GM12872 (cell line): ENCODE measurements around the gene DSCAML1.

Experiments used
- TF ChIP-seq, protein P1 (sequence below): IDR thresholded peaks from 3 replicates; pipeline ENCODE4 v1.5.1; 2011; ENCODE audit warnings: low read depth, mild to moderate bottlenecking, low read length, moderate library complexity; ENCODE audit not compliant: insufficient read depth

The DSCAML1 gene

DNA sequence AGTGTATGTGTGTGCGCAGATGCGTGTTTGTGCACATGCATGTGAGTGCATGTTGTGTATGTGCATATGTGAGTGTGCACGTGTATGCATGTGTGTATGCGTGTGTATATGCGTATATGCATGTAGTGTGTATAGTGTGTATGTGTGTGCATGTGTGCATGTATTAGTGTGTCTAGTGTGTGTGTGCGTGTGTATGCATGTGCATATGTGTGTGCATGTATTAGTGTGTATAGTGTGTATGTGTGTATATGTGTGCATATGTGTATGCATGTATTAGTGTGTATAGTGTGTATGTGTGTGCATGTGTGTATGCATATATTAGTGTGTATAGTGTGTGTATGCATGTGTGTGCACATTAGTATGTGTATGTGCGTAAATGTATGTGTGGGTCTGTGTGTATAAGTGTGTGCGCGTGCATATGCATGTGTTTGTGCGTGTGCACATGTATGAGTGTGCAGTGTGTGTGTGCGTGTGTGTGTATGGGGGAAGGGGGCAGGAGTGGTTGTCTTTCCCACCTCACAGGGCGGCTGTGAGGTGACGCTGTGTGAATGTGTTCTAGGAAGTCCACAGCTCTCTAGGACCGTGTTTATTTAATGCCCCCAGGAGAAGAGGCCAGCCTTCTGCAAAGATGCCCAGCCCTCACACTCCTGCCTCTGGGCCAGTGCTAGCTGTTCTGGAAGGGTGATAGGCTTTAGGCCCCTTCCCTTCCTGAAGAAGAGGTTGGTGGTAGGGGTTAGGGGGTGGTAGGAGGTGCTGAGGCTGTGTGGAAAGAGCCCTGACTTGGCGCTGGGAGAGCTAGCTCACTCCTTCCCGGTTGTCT is 354.8 kb downstream of the DSCAML1 start:
- TF ChIP-seq, protein P1, sequence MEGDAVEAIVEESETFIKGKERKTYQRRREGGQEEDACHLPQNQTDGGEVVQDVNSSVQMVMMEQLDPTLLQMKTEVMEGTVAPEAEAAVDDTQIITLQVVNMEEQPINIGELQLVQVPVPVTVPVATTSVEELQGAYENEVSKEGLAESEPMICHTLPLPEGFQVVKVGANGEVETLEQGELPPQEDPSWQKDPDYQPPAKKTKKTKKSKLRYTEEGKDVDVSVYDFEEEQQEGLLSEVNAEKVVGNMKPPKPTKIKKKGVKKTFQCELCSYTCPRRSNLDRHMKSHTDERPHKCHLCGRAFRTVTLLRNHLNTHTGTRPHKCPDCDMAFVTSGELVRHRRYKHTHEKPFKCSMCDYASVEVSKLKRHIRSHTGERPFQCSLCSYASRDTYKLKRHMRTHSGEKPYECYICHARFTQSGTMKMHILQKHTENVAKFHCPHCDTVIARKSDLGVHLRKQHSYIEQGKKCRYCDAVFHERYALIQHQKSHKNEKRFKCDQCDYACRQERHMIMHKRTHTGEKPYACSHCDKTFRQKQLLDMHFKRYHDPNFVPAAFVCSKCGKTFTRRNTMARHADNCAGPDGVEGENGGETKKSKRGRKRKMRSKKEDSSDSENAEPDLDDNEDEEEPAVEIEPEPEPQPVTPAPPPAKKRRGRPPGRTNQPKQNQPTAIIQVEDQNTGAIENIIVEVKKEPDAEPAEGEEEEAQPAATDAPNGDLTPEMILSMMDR: no peak

DNA sequence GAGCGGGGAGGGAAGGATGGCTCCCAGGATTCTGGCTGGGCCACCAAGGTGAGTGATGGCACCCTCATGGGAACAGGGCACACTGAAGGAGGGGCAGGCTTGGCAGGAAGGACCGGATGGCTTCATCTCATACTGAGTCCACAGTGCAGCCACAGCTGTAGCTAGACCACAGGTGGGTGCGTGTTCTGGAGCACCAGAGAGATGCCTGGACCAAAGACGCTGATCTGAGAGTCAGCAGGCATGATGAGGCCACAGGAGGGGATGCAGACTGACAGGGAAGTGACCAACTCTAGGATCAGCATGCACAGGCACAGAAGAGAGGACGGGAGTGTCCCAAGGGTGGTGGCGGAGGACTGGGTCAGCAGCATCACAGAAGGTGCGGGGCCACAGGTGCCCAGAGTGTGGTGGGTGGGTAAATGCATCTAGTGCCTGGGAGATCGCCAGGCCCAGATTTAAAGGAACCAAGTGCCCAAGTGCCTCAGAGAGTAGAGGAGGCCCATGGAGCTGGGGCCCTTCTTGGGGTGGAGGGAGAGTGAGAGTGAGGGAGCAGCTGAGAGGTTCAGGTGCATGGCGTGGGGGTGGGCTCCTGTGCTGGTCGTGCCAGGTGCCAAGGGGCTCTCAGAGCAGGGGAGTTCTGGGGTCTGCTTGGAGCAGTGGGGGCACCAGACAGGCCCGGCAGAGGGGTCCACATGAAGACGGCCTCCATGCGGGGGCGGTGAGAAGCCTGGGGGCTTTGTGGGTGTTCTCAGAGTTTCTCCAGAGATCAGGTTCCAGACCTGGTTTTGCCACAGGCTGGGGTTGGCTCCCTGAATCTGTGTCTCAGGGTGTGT is 355.7 kb downstream of the DSCAML1 start:
- TF ChIP-seq, protein P1: no peak

DNA sequence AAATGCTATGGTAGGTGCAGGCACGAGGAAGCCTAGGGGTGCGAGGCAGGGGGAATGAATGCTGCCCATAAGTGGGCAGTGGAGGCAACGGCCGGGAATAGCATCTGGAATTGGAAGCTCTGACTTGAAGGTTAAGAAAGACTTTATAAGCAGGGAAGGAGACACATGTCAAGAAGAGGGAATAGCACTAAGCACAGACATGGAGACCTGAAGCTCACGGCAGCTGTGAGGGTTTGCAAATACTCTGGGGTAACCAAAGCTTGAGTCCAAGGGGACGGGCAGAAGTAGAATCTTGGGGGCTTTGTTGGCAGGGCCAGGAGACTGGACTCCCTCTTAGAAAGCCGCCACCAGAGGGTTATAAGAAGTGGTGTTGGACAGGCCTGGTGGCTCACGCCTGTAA is 356.8 kb downstream of the DSCAML1 start:
- TF ChIP-seq, protein P1: no peak

DNA sequence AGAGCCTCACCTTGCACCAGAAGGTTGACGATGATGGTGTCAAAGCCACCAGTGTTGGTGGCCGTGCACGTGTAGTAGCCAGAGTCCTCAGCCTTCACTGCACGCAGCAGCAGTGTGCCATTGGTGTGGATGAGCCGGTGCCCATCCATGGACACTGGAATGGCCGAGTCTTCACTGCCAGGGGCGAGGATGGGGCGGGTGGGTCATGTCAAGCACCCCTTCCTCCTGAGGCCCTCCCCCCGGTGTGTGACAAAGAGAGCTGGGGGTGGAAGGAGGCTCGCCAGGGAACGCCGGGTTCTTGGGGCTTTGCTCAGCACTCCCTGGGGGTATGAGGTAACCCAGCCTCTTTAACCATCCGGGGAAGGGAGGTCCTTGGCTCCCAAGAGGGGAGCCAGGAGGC is 357.8 kb downstream of the DSCAML1 start:
- TF ChIP-seq, protein P1: no peak

DNA sequence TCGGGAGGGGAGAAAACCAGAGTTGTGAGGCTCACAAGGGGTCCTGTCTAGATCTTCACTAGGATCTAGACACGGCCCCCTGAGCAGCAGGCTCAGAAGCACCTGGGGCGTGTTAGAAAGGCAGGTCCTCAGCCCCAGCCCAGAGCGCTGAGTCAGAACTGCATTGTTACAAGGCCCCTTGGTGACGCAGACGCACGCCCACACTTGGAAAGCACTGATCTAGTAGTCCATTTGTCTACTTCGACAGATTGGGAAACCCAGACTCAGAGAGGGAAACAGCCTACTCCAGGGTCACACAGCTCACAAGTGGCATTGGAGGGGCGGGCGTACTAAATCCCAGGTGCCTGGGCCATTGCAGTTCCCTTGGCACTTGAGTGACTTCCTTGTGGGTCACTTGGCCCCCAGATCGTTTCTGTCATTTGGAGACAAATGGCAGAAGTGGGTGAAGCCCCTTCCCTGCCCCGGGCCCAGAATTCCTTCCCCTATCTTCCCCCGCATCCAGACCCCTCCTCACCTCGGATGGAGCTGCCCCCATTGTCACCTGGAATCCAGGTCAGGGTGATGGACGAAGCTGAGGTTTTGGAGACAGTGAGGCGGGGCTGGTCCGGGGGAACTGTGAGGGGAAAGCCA is 358.5 kb downstream of the DSCAML1 start:
- TF ChIP-seq, protein P1: no peak

DNA sequence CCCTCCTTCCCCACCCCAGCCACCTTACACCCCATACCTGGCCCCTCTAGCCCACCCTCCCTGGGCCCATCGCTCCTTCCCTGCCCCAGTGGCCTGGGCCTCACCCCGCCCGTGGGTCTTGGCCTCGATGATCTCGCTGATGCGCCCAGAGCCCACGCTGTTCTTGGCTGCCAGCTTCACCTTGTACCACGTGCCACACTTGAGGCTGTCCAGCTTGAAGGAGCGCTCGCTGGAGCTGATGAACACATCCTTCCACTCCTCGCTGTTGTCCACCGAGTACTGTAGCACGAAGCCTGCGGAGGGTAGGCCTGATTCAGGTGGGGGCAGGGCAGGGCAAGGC is 359.3 kb downstream of the DSCAML1 start:
- TF ChIP-seq, protein P1: no peak
